HL-60 (cell line): ENCODE measurements around the gene KIDINS220.

ENCODE experiments used
- DNase-seq, 2 experiments: peaks; one replicate each; pipeline ENCODE4 v3.0.0-alpha.2; 2010 to 2020; ENCODE audit warnings: low read depth in 1 of 2, low spot score in 1 of 2
- H3K27ac ChIP-seq: fragments of 250-450 bp; sonication (Bioruptor Pico); replicated peaks from 2 replicates; pipeline ENCODE4 v1.5.1; 2020; ENCODE audit warnings: mild to moderate bottlenecking, moderate library complexity
- H3K27me3 ChIP-seq: fragments of 250-450 bp; sonication (Bioruptor Pico); 2 replicates; pipeline ENCODE4 v1.5.1; 2021; ENCODE audit warnings: mild to moderate bottlenecking, moderate library complexity; ENCODE audit not compliant: insufficient read depth, poor library complexity, severe bottlenecking
- H3K4me3 ChIP-seq: replicated peaks from 2 replicates; pipeline ENCODE4 v1.5.1; 2011; ENCODE audit warnings: mild to moderate bottlenecking, control low read depth, low read length; ENCODE audit not compliant: insufficient read depth
- GABPA ChIP-seq: IDR thresholded peaks from 2 replicates; pipeline ENCODE4 v1.6.1; 2012; ENCODE audit warnings: low read depth
- POLR2AphosphoS5 ChIP-seq: IDR thresholded peaks from 2 replicates; pipeline ENCODE4 v1.6.1; 2012; ENCODE audit warnings: low read depth
- SPI1 ChIP-seq: IDR thresholded peaks from 2 replicates; pipeline ENCODE4 v1.6.1; 2012; ENCODE audit warnings: low read depth, mild to moderate bottlenecking, borderline replicate concordance
- TF ChIP-seq, protein P1 (sequence below): IDR thresholded peaks from 2 replicates; pipeline ENCODE4 v1.6.1; 2012; ENCODE audit warnings: low read depth; ENCODE audit not compliant: insufficient replicate concordance
- TF ChIP-seq, protein P2 (sequence below): IDR thresholded peaks from one replicate; pipeline ENCODE4 v1.5.1; 2011; ENCODE audit warnings: low read length, control low read depth, inconsistent platforms; ENCODE audit not compliant: insufficient read depth

Gene KIDINS220

DNA sequence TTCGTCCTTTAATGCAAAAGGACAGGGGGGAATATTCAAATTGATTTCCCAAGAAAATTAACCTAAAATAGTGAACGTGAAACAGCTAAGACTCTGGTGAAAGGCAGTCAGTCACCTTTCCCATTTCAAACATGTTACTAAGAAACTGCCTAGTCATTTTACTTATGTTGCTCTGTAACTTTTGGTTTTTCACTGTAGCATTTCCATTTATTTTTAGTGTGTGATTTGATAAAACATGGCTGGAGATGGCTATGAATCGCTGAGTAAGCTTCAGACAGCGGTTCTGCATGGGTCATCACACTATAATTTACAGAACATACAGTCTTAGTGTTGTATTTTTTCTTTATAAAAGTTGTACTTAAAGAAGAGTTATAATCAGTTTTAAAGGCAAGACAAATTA is 16.0 kb upstream of the KIDINS220 start:
- TF ChIP-seq, protein P1, sequence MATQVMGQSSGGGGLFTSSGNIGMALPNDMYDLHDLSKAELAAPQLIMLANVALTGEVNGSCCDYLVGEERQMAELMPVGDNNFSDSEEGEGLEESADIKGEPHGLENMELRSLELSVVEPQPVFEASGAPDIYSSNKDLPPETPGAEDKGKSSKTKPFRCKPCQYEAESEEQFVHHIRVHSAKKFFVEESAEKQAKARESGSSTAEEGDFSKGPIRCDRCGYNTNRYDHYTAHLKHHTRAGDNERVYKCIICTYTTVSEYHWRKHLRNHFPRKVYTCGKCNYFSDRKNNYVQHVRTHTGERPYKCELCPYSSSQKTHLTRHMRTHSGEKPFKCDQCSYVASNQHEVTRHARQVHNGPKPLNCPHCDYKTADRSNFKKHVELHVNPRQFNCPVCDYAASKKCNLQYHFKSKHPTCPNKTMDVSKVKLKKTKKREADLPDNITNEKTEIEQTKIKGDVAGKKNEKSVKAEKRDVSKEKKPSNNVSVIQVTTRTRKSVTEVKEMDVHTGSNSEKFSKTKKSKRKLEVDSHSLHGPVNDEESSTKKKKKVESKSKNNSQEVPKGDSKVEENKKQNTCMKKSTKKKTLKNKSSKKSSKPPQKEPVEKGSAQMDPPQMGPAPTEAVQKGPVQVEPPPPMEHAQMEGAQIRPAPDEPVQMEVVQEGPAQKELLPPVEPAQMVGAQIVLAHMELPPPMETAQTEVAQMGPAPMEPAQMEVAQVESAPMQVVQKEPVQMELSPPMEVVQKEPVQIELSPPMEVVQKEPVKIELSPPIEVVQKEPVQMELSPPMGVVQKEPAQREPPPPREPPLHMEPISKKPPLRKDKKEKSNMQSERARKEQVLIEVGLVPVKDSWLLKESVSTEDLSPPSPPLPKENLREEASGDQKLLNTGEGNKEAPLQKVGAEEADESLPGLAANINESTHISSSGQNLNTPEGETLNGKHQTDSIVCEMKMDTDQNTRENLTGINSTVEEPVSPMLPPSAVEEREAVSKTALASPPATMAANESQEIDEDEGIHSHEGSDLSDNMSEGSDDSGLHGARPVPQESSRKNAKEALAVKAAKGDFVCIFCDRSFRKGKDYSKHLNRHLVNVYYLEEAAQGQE = no peak
- TF ChIP-seq, protein P2, sequence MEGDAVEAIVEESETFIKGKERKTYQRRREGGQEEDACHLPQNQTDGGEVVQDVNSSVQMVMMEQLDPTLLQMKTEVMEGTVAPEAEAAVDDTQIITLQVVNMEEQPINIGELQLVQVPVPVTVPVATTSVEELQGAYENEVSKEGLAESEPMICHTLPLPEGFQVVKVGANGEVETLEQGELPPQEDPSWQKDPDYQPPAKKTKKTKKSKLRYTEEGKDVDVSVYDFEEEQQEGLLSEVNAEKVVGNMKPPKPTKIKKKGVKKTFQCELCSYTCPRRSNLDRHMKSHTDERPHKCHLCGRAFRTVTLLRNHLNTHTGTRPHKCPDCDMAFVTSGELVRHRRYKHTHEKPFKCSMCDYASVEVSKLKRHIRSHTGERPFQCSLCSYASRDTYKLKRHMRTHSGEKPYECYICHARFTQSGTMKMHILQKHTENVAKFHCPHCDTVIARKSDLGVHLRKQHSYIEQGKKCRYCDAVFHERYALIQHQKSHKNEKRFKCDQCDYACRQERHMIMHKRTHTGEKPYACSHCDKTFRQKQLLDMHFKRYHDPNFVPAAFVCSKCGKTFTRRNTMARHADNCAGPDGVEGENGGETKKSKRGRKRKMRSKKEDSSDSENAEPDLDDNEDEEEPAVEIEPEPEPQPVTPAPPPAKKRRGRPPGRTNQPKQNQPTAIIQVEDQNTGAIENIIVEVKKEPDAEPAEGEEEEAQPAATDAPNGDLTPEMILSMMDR = no peak
- TF ChIP-seq SPI1 (no peak), GABPA (no peak), POLR2AphosphoS5 (no peak)
- Histone ChIP-seq H3K4me3 (no peak overlapping the region), H3K27me3 (peaks cover 6% of the 10 kb centered on the region), H3K27ac (no peak overlapping the region)
- no peak for DNase-seq

DNA sequence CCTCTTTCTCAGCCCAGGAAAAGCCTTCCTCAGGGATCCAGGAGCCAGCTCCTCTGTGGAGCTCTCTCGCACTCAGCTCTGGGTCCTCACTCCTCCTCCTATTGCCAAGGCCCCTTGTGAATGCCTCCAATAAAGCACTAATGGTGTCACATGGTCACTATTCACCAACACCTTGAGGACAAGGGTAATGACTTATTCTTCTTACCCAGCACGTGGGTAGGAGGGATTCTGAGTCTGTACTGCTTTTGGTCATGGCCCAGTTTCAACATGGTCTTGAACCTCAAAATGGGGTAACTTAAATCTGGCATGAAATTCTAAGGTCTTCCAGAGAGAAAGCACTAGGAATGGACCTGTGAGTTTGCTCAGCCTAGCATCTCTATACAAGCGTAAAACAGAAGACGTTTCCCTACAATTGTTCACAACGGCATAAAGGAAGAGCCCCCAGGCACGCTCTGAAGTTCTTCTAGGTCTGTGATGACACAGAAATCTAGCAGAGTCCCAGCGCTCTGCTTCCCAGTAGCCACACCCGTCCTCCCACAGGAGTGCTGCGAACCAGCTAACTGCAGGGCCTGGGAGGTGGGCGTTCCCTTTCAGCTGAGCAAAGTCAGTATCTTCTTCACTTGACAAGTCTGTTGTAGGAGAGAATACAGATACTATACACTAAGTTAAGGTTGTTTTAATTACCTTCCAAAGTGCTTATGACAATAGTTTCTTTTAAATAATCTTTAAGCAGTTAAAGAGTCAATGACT is 14.6 kb upstream of the KIDINS220 start:
- Histone ChIP-seq H3K4me3 (no peak overlapping the region), H3K27me3 (peaks cover 6% of the 10 kb centered on the region), H3K27ac (no peak overlapping the region)
- TF ChIP-seq SPI1 = no peak
- TF ChIP-seq, protein P1 = no peak
- TF ChIP-seq POLR2AphosphoS5 = no peak
- TF ChIP-seq, protein P2 = no peak
- TF ChIP-seq GABPA = no peak
- no peak for DNase-seq

DNA sequence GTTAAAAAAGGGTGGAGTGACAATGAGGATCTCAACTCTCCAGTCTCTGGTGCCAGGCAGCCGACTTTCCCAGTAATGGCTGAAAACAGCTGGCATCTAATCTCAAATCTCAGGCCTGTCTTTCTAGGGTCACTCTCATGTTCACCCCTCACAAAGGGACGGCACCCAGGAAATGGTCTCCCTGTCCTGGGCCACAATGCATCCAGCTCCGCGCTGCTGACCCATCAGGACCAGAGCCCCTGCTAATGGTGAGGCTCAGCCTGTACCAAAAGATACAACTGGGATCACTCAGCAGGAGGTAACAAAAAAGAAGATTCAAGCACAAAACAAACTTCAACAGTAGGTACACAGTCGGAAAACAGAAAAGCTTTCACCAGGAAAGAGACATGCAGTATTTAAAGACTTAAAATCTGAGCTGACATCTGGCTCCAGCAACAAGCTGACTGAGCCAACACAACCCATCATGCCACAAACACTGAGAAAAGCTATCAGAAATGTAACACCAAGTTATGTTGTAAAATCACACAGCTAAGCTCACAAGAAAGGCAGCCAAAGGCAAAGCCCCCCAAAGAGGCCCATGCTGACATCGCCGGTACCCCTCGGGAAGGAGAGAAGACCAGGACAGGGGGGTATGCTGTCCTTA is 13.6 kb upstream of the KIDINS220 start:
- TF ChIP-seq, protein P2 = no peak
- TF ChIP-seq GABPA (no peak), SPI1 (no peak), POLR2AphosphoS5 (no peak)
- TF ChIP-seq, protein P1 = no peak
- no peak overlapping the region for H3K4me3 ChIP-seq
- H3K27me3 ChIP-seq = peaks cover 6% of the 10 kb centered on the region
- no peak overlapping the region for H3K27ac ChIP-seq
- no peak for DNase-seq
